Activated naive CD8-positive, alpha-beta T cell treated with anti-CD3 and anti-CD28 coated beads, Interleukin-2, amount 50 U/mL, for 16 hours (primary cell): Measurements from ENCODE around the gene GSAP.

Experiments
- DNase-seq: peaks from one replicate; pipeline ENCODE4 v3.0.0-alpha.2; 2020; ENCODE audit warnings: low read depth, low spot score

GSAP gene

GRCh38 chr7:77434570-77435275, 18.6 kb upstream of the GSAP start:
- no peak for DNase-seq

- DNase-seq: no peak
These were observed 17.8 kb upstream of the GSAP start for GRCh38 chr7:77433901-77434300.

DNA sequence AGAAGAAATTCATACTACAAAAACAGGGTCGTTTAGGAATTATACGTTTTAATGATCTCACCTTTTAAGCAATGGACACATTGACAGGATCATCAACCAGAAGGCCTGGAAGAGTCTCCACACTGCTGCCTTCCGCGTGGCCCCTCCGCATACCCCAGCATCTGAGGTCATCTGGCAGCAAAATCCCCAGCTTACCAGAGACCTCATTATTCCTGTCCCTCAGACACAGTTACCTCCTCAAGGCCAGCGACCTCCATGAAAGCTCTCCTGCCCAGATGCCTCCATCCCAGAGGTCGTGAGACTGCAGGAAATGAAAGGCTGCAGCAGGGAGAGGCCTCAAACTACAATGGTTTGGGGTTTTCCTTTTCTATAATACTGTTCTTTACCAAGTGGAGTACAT, 14.8 kb upstream of the GSAP start:
- no peak for DNase-seq

DNA sequence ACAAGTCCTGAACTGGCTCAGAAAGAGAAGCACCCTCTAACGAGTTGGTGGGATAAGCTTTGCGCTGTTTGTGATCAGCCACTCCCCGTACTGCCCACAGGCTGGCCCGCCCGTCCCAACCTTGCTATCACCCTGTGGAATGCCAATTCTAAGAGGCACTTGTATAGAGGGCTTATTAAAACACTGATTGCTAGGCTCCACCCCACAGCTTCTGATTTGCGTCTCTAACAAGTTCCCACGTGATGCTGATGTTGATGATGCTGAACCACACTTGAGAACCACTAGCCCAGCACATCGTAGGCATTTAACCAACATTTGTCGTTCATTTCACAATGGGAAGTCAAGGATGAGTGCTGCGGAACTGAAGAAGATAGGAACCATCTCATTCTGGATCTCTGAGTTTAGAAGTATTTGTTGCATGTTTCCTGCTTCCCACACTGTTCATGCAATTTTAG, 12.7 kb upstream of the GSAP start:
- no peak for DNase-seq

DNA sequence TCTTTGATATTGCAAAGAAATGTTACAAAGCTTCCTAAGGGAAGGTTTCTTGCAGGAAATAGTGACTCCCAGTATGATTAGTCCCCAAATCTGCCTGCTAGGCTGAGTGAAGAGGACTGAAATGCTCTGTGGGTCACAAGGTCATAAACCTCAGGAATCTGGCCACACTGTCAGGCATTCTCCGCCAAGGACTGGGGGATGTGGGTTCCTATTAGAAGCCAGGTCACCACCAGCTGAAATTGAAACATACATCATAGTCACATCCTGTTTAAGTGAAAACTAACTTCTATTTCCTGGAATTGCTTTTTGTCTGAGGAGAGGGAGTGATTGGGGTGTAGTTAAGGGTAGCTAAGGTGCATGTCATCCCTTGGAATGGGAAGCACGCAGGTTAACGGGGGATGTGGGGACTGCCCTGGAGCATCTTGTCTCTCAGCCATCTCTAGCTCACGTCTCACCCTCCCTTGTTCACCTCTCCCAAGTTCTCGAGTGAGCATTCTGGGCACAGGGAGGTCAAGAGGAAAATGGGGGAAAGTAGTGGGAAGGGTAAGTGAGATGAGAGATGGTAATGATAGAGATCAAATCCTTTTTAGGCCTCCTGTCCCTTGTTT, 12.0 kb upstream of the GSAP start:
- DNase-seq: no peak

DNA sequence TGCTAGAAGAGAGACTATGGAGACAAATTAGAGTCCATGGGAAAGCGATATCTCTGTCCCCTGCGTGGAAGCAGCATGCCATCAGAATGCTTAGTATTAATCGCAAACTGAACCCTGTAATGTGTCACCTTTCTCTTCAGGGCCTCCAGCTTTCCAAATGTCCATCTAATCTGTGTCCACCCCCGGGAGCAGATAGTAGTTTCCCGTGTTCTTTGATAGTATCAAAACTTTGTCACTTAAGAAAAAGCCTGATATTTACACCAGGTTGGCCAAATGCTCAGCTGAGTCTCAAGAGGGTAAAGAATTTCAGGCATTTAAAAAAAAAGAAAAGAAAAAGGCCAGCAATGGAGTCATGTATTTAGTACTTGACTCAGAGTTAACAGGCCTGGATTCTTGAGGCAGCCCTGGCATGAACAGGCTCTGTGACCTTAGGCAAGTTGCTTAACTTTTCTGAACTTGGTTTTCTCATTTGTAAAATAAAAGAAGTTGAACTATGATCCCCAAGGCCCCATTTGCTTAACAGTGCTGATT, 10.4 kb upstream of the GSAP start:
- no peak for DNase-seq

GRCh38 chr7:77426052-77426404, 9.9 kb upstream of the GSAP start:
- DNase-seq: no peak

- no peak for DNase-seq
These were observed 9.2 kb upstream of the GSAP start for GRCh38 chr7:77425101-77426051.

DNA sequence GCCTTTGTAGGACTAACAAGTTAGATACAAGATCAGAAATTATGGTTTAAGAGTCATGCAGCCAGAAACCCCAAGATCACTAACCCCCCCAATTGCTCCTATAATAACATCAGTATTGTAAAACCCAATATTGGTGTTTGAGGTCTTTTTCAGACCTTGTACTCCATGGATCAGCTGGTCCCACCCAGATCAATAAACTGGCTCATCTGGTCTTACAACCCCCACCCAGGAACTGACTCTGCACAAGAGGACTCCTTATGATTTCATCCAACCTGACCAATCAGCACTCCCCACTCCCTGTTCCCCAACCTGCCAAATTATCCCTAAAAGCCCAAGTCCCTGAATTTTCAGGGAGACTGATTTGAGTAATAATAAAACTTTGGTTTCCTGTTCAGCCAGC, 6.4 kb upstream of the GSAP start:
- no peak for DNase-seq

- DNase-seq: no peak
These were observed 5.0 kb upstream of the GSAP start for GRCh38 chr7:77420986-77421672.

DNA sequence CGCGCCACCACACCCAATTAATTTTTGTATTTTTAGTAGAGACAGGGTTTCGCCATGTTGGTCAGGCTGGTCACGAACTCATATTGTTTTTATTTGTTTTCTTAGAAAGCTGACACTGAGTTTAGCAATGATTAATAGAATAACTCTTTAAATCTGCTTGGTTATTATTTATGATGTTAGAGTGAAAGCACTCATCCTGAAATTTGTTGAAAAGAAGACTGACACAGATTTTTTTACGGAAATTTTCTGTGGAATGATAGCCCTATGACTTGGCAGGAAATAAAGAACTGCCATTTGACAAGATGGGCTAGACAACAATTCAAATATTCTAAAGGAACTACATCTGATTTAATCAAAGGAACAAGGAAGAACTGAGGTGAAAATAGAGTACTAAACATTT, 4.3 kb upstream of the GSAP start:
- DNase-seq: no peak

- no peak for DNase-seq
These were observed 3.0 kb upstream of the GSAP start for GRCh38 chr7:77419102-77419501.

DNA sequence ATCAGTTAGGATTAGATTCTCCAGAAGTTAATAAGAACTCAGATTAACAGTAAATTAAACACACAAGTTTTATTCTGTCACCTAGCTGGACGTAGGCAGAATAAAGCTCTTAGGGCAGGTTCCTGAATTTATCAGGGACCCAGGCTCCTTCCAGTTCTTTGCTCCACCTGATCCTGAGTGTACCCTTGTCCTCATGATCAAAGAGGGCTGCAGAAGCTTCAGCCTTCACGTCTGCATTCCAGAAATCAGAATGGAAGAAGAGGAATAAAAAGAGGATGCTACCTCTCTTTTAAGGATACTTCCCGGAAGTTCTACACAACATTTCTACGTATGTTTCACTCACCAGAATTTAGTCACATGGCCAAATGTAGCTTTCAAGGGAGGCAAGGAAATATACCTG, 1.7 kb upstream of the GSAP start:
- DNase-seq: no peak

DNA sequence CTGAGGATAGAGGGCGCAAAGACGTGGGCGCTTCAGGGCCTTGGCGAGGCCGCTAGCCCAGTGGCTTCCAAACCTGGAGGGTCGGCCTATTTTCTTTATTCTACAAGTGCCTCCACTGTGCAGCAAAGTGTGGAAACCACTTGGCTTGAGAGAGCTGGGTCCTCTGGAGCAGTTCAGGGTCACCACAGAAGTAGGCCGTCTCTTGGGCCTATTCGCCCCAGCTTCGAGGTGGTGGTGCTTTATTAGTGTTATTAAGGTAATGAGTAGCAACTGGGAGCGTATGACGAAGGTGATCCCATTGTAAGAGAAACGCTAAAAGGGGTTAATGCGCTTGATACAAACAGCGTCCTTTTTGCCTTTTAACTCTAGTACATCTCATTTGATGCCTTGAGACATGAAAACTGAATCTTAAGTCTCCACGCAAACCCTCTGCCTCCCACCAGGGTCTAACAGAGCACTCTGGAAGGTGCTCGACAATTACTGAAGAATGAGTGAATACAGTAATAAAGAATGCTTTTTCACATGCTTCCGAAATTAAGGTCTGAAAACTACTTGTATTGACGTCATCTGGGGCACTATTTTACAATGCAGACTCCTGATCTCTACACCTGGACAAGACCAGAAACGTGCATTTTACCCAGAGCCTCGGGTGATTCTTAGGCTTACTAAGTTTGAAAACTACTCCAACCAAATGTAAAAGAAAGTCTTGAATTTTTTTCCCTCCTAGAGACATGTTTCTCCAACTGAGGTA, 647 bp upstream of the GSAP start:
- DNase-seq: no peak

- DNase-seq: no peak
These were observed 700 bp downstream of the GSAP start for GRCh38 chr7:77415476-77415822.

DNA sequence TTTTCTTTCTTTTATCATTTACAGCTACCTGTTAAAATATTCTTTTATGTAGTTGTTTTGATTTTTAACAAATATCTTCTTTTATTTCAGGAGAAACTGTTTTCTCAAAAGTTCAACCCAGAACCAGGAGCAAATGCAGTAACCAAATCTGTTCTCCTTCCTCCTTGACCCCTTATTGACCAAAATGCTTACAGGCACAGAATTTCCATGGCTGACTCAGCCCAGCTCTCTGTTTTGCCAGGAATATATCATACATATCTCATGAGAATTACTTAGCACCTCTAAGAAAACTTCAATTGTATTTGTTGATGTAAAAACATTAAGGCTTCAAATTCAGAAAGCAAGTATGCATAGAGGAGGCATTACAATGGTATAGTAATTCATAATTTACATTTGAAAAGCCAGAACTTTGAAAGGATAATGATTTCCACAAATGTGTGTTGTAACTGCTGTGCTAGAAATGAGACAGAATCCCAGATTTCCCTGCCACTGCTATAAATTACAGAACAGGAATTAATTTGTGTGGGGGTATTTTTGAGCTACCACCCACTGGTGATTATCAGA, 2.2 kb downstream of the GSAP start:
- DNase-seq: no peak

- no peak for DNase-seq
These were observed 3.0 kb downstream of the GSAP start for GRCh38 chr7:77413128-77413527.

DNA sequence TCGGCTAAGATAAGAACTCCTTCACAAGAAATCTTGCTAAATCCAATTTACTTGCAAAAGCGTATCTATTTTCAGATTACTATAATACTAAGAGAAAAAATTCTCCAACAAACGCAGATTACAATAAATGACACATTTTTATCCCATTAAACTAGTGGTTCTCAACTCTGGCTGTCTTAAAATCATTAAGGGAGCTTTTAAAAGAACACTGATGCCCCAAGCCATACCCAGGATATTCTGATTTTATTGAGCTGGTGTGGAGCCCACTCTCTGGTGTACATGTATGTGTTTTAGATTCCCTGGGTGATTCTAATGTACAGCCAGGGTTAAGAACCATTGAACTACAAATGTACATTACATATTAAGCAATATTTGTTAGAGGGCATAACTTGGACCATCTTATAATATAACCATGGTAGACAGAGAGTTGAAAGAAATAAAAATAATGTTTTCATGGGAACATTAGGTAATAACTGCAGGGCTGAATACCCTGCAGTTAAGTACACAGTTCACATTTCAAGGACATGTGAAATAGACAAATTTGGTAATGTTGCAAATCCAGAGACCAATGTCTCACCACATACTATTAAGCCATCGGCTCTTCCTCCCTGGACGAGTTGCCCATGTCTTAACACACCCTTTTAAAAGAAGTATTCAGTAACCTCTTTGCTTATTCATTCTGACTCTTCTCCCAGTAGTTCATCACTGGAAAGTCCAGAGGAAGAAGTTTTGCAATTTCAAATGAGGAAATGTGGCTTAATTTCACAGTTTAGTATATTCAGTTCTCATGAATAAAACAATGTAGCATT, 6.2 kb downstream of the GSAP start:
- no peak for DNase-seq

DNA sequence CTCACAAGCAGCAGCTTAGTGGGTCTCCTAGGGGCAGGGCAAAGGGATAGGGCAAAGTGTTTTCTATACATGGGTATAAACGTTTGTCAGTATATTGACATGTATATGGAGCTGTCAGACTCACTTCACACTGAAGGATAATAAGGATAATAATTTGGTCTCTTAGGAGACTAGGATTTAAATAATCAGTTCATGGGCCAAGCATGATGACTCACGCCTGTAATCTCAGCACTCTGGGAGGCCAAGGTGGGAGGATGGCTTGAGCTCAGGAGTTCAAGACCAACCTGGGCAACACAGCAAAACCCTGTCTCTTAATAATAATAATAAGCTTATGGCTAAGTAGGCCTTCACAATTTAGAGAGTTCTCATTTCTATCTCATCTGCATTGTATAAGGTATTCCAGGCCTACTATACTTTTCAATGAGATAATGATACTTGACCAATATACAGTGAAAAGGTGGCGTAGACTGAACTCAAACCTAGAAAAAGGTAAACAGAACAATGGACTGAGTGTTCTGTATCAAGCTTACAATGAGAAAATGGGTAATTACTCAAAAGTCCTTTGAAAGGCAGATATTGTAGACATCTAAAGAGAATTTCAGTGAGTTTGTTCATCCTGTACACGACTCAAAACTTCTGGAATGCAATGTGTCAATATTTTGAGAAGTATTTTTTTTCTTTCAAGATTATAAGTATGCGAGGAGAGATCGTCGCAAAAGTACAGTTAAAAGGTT, 7.0 kb downstream of the GSAP start:
- no peak for DNase-seq
